Esophagus squamous epithelium (tissue), 5 donors: ENCODE measurements around the gene GDPD5. TPM values are rescaled to one million over a fixed set of nuclear protein-coding genes. Genes with fewer than 3 reads are reported as not detected.

Source experiments
- DNase-seq: peaks from one replicate; lab custom pipeline; 2025; lab: John Stamatoyannopoulos, UW
- H3K27ac ChIP-seq, 4 donors: fragments of 200-600 bp; sonication (generic); one replicate each; pipeline ENCODE4 v1.5.1; 2016 to 2019; ENCODE audit warnings: mild to moderate bottlenecking in 1 of 4
- H3K27me3 ChIP-seq, 4 donors: fragments of 200-600 bp; sonication (generic); 1 replicate in 3 of 4; 2 replicates in 1 of 4; pipeline versions ENCODE4 v1.5.1 to v1.6.0; 2017 to 2021; ENCODE audit warnings: antibody characterized with exemption in 1 of 4
- H3K36me3 ChIP-seq, 3 donors: fragments of 200-600 bp; sonication (generic); one replicate each; pipeline ENCODE4 v1.5.1; 2016 to 2019
- H3K4me1 ChIP-seq, 3 donors: fragments of 200-600 bp; sonication (generic); one replicate each; pipeline ENCODE4 v1.5.1; 2017 to 2019
- H3K4me3 ChIP-seq, 4 donors: fragments of 200-600 bp; sonication (generic); 1 replicate in 3 of 4; 2 replicates in 1 of 4; pipeline ENCODE4 v1.5.1; 2016 to 2019; ENCODE audit warnings: mild to moderate bottlenecking in 2 of 4, moderate library complexity in 1 of 4
- H3K9me3 ChIP-seq, 3 donors: fragments of 200-600 bp; sonication (generic); one replicate each; pipeline ENCODE4 v1.5.1; 2016 to 2019
- CTCF ChIP-seq, 6 experiments: fragments of 450-650 bp in 4 of 6; fragments of 200-600 bp in 2 of 6; sonication (generic) in 2 of 6; IDR thresholded peaks; one replicate each; pipeline ENCODE4 v1.5.1; 2016 to 2019; ENCODE audit warnings: antibody characterized with exemption in 6 of 6, mild to moderate bottlenecking in 4 of 6, moderate library complexity in 4 of 6
- POLR2A ChIP-seq, 4 donors: fragments of 450-650 bp; IDR thresholded peaks; one replicate each; pipeline ENCODE4 v1.6.1; 2017; ENCODE audit warnings: antibody characterized with exemption in 4 of 4, mild to moderate bottlenecking in 4 of 4, moderate library complexity in 3 of 4
- WGBS, 2 donors: methylation state at CpG; one replicate each; pipeline ENCODE4 v1.1.5; 2018; 5-methylcytosine and 5-hydroxymethylcytosine counted together
- intact Hi-C: fragments of 100-400 bp; cut with DNase I; formaldehyde crosslinking; loops from one replicate; pipeline ENCODE4 v1.15.0; 2022
- total RNA-seq, 4 donors: library from RNA; depleted of rRNA; stranded (reverse); fragments of >200 nt; gene quantifications; one replicate each; pipeline ENCODE4 v1.1.0, GENCODE V29; 2016
- donor health status: DM: yes; HTN: yes; CAD: no.

The GDPD5 gene
- total RNA-seq, 4 donors from 2014 or later, result 0.57 to 2.3 (median 1.6) TPM

GRCh38 chr11:75490221-75491181 is 35.2 kb downstream of the GDPD5 start:
- DNase-seq, result no peak
- intact Hi-C loops, result no loop called here
- TF ChIP-seq CTCF (IDR thresholded peaks at IDR 0.05) (no peak), POLR2A (IDR thresholded peaks at IDR 0.05) (no peak)
- Histone ChIP-seq H3K36me3 (no peaks in the 10 kb centered on the region), H3K4me1 (peaks cover 0 to 6% (median 0%) of the 10 kb centered on the region in 3 donors), H3K9me3 (no peaks in the 10 kb centered on the region), H3K27ac (no peak overlapping the region), H3K4me3 (no peak overlapping the region), H3K27me3 (no peaks in the 10 kb centered on the region)
- WGBS, 2 donors, result 55 to 58% methylated on average over 5 to 9 of the region's 13 CpGs

- H3K27ac ChIP-seq, result no peak overlapping the region
- H3K36me3 ChIP-seq, result no peaks in the 10 kb centered on the region
- intact Hi-C loops, result no loop called here
- H3K27me3 ChIP-seq, result no peaks in the 10 kb centered on the region
- DNase-seq, result no peak
- TF ChIP-seq POLR2A (IDR thresholded peaks at IDR 0.05) (no peak), CTCF (IDR thresholded peaks at IDR 0.05) (no peak)
- H3K4me3 ChIP-seq, result no peak overlapping the region
- peaks cover 0 to 5% (median 0%) of the 10 kb centered on the region in 3 donors for H3K4me1 ChIP-seq
- 88 to 100% methylated on average over 1 of the region's 4 CpGs for WGBS, 2 donors
- H3K9me3 ChIP-seq, result no peaks in the 10 kb centered on the region
These were observed 38.4 kb downstream of the GDPD5 start for GRCh38 chr11:75487365-75487764.

GRCh38 chr11:75485742-75486141 is 40.0 kb downstream of the GDPD5 start:
- WGBS, 2 donors, result 75 to 100% methylated on average over 1 to 3 of the region's 4 CpGs

GRCh38 chr11:75482931-75483469 is 42.7 kb downstream of the GDPD5 start:
- Histone ChIP-seq H3K27me3 (no peaks in the 10 kb centered on the region), H3K9me3 (no peaks in the 10 kb centered on the region), H3K4me3 (no peak overlapping the region), H3K36me3 (no peaks in the 10 kb centered on the region), H3K27ac (no peak overlapping the region), H3K4me1 (no peaks in the 10 kb centered on the region)
- no peak for TF ChIP-seq CTCF (IDR thresholded peaks at IDR 0.05)
- no peak for TF ChIP-seq POLR2A (IDR thresholded peaks at IDR 0.05)
- intact Hi-C loops, result no loop called here
- 60 to 83% methylated on average over 1 to 12 of the region's 14 CpGs for WGBS, 2 donors
- DNase-seq, result no peak

More at GRCh38 chr11:75485742-75486141, 40.0 kb downstream of the GDPD5 start:
- H3K27me3 ChIP-seq, result no peaks in the 10 kb centered on the region
- H3K9me3 ChIP-seq, result no peaks in the 10 kb centered on the region
- TF ChIP-seq CTCF (IDR thresholded peaks at IDR 0.05) (no peak), POLR2A (IDR thresholded peaks at IDR 0.05) (no peak)
- no peak overlapping the region for H3K4me3 ChIP-seq
- no peaks in the 10 kb centered on the region for H3K4me1 ChIP-seq
- intact Hi-C loops, result no loop called here
- no peaks in the 10 kb centered on the region for H3K36me3 ChIP-seq
- no peak overlapping the region for H3K27ac ChIP-seq
- no peak for DNase-seq
